Stimulated activated CD8-positive, alpha-beta memory T cell treated with anti-CD3 and anti-CD28 coated beads, Interleukin-4, amount 100 ng/mL, for 24 hours (primary cell): ENCODE results near the gene VRK2.
"Not testable (repeated sequence)": the region's sequence is repeated elsewhere in the genome, so short reads cannot be mapped to it uniquely, and the experiment has no call there.

Source experiments
- DNase-seq: peaks from one replicate; pipeline ENCODE4 v3.0.0-alpha.2; 2020; ENCODE audit warnings: low read depth

Gene VRK2

DNA sequence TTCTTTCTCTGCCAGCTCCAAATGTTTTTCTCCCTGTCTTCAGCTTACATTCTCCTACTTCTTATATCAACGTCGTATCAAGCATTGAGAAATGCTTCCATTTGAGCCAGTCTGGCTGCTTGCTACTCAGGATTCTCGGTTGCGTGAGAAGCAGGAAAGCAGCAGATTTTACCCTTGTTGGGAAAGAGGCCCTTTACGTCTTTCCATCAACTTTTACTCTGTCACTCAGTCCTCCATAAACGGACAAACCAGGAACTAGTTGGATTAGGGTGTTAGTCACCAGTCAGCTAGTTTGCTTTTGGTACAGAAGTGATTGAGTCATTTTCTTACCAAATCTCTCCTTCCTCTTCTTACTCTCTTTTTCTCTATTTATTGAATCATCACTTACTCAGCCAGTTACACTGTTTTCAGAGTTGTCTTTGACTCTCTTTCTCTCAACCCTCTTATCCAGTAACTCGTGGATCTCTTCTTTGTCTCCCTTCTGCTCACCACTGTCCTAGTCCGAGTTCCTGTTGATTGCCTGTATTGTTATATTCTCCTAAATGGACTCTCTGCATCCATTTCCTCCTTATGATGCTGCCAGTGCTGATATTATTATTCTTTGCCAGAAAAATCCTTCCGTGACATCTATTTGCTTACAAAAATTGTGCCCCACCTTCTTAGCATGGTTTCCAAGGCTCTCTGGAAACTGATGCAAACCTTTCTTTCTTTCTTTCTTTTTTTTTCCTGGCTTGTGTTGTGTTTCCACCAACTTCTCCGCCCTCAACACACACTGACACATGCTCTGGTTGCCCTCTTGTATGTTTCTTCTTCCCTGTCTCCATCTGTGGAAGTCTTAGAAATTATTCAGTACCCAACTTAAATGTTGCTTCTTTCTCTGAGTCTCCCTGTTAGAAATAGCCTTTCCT lies 61.5 kb downstream of the VRK2 start:
- DNase-seq, result no peak

DNA sequence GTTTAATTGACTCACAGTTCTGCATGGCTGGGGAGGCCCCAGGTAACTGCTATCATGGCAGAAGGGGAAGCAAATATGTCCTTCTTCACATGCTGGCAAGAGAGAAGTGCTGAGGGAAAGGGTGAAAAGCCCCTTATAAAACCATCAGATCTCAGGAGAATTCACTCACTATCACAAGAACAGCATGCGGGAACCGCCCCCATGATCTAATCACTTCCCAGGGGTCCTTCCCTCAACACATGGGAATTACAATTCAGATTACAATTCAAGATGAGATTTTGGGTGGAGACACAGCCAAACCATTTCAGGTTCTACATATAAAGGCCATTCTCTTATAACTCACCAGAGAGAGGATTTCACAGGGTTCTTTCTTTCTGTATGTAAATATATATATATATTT lies 62.9 kb downstream of the VRK2 start:
- DNase-seq, result no peak

- DNase-seq, result no peak
These were observed 64.2 kb downstream of the VRK2 start for GRCh38 chr2:58110765-58111164.

GRCh38 chr2:58113563-58113962 lies 67.0 kb downstream of the VRK2 start:
- not testable (repeated sequence) for DNase-seq

GRCh38 chr2:58120626-58121229 lies 74.1 kb downstream of the VRK2 start:
- DNase-seq, result no peak

GRCh38 chr2:58122040-58122439 lies 75.4 kb downstream of the VRK2 start:
- DNase-seq, result no peak

GRCh38 chr2:58122540-58122939 lies 75.9 kb downstream of the VRK2 start:
- no peak for DNase-seq

GRCh38 chr2:58127111-58127510 lies 80.5 kb downstream of the VRK2 start:
- DNase-seq, result no peak

GRCh38 chr2:58130238-58130637 lies 83.6 kb downstream of the VRK2 start:
- DNase-seq, result no peak

GRCh38 chr2:58131191-58132011 lies 84.8 kb downstream of the VRK2 start:
- no peak for DNase-seq

- no peak for DNase-seq
These were observed 86.8 kb downstream of the VRK2 start for GRCh38 chr2:58133395-58133794.

DNA sequence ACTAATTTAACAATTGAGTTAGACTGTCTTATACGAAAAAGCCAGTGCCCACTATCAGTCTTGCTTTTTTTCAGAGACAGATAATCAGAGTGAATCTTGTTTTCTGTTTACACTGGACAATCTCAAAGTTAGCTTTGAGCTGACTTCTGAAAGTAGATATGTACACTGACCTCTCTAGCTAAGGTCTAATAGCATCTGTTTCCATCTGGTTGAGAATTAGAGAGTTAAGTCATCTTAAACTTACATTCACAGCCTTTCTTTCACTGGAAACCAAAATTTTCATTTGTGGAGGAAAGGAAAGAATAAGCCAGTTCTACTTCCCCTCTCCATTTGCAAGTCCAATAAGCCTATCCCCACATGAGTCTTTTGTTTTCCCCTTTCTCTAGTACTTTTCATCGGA lies 89.3 kb downstream of the VRK2 start:
- DNase-seq, result no peak

DNA sequence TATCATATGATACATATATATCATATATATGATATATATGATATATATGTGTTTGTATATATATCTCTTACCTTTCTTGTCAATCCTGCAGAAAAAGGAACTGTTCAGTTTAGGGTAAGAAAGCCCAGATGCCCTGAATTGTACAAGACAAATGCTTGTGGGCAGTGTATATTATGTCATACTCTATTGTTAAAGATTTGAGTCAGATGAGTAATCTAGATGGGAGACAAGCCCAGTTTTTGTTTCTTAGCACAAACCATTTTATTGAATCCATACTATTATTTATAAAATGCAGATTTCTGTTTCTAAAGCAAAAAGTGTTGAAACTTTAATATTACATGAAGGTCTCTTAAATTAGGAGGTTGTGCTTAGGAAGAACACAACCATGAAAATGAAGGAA lies 90.6 kb downstream of the VRK2 start:
- DNase-seq, result no peak

GRCh38 chr2:58137856-58138255 lies 91.2 kb downstream of the VRK2 start:
- DNase-seq, result no peak

DNA sequence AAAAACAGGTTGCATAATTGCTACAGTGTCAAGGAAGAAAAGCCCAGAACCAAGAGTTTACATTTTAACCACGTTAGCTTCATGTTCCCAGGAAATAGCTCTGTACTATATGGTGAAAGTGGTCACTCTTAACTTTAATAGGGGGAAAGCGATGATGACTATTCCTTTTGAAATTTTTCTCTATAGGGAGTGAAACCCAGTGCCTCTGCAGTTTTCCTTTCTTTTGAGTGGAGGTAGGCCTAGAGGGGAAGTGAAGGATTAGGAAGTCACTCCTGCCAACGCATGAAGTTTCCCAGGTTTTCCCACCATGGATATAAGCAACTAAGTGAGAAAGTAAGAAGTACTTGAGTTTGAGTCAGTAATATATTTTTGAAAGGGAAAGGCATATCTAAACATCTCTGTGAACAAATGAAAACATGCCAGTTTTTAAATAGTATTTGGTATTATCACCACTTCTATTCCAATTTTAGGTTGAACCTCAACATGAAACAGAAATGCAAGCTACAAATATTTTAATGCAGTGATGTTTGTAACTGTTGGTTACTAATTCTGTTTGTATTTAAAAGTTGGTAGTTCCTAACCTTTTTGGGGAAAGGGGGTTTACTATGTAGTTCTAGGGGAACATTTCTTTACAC lies 91.9 kb downstream of the VRK2 start:
- no peak for DNase-seq

DNA sequence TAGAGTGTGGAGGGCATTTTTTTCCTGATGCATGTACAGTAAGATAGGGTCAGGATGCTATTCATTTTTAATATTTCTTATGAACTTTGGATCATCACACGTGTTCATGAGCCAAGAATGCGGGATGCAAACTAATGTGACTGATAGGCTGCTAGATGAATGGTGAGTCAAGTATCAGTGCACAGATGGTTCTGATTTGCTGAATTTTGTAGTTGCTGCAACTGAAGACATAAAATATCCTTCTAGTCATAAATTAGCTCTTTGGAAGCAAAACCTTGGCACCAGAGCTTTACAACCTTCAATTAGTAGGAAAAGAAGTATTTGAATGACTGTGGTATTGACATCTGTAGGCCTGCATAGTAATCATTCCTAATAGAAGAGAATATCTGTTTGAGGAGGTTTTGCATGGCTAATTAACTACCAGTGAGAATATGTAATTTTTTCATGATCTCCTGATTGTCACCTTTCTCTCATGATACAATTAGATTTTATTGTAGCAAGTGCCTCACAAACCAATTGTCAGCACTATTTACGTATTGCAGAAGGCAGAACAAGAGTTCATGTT lies 94.0 kb downstream of the VRK2 start:
- no peak for DNase-seq

- DNase-seq, result not testable (repeated sequence)
These were observed 99.2 kb downstream of the VRK2 start for GRCh38 chr2:58145769-58146168.

DNA sequence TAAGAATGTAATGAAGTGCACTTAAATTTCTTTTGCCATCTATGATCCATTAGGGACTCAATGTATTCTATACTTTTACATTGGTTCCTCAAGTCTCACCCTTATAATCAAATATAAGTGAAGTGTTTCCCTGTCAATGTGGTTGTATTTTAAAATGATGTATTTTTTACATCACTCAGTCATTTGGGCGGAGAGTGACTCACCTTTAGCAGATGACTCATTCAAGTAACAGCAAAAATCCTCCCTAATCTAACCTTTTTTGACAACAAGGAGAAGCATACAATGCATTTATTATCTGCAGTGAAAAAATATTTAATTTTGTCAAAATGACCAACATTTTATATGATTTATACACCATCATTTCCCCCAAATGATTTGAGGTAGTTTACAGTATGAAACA lies 100.1 kb downstream of the VRK2 start:
- DNase-seq, result no peak

- no peak for DNase-seq
These were observed 108.7 kb downstream of the VRK2 start for GRCh38 chr2:58155160-58155778.

DNA sequence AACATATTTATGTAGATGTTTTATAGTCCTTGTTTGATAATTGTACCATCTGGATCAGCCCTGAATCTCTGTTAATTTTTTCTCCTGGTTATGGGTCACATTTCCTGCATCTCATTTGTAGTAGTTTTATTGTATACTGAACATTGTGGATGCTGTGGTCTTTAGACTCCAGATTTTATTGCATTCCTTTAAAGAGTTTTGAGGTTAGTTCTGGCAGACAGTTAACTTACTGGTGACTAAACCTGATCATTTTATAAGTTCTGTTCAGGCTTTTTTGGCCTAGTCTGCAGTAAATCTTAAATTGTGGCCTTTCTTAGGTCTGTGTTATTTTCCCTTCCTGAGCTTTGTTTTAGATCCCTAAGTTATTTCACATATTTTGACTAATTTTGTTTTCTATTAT lies 110.2 kb downstream of the VRK2 start:
- no peak for DNase-seq

DNA sequence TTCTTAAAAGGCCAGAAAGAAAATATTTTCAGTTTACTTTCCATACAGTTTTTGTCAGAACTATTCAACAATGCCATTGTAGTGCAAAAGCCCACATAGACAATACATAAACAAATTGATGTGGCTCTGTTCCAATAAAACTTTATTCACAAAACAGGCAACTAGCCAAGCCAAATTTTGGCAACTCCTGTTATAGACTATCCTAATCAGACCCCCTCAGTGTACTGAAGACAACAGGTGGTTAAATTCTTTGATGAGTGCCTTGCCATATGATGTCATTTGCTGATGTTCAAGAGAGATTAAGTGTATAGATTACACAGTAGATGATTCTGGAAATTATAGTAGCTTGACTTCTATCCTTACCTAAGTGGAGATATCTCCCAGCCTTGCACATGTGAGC lies 111.1 kb downstream of the VRK2 start:
- DNase-seq, result no peak

- DNase-seq, result no peak
These were observed 111.9 kb downstream of the VRK2 start for GRCh38 chr2:58158481-58158880.
